B cell (primary cell): Measurements from ENCODE around the gene GIMAP8. TPM values are rescaled to one million over a fixed set of nuclear protein-coding genes. Genes with fewer than 3 reads are reported as not detected.

Experiments used
- ATAC-seq: fragments of 200-7000 bp; cut with Tn5 transposase; one replicate; pipeline ENCODE4 v1.10.0; 2021; ENCODE audit warnings: low read depth, mild to moderate bottlenecking, moderate number of reproducible peaks, moderate library complexity
- CTCF ChIA-PET: fragments of 350-600 bp; sonication (Branson Sonifier 250); formaldehyde crosslinking; loops from one replicate; lab custom pipeline; 2021; ENCODE audit warnings: antibody characterized with exemption, inconsistent platforms; lab: Charles Lee
- POLR2A ChIA-PET: fragments of 350-600 bp; sonication (Branson Sonifier 250); formaldehyde crosslinking; loops from one replicate; lab custom pipeline; 2021; ENCODE audit warnings: antibody characterized with exemption; lab: Charles Lee
- DNase-seq: peaks from one replicate; pipeline ENCODE4 v3.0.0; 2013
- H2AFZ ChIP-seq: 2 replicates; pipeline ENCODE4 v1.6.1; 2012; ENCODE audit warnings: mild to moderate bottlenecking, low read depth, low read length; ENCODE audit not compliant: insufficient read depth, poor library complexity, severe bottlenecking
- H3K27ac ChIP-seq, 2 donors: 1 replicate in 1 of 2; 2 replicates in 1 of 2; pipeline ENCODE4 v1.5.1; 2012 to 2013; ENCODE audit warnings: low read length in 2 of 2, mild to moderate bottlenecking in 2 of 2, moderate library complexity in 1 of 2
- H3K27me3 ChIP-seq, 4 experiments: fragments of 200-600 bp in 1 of 4; sonication (generic) in 1 of 4; replicated peaks in 1 of 4; 1 replicate in 2 of 4; 2 replicates in 2 of 4; pipeline versions ENCODE4 v1.6.1 to v1.7.0; 2013 to 2016; ENCODE audit warnings: low read length in 3 of 4, mild to moderate bottlenecking in 2 of 4, mixed read lengths in 1 of 4, moderate library complexity in 1 of 4; ENCODE audit not compliant: insufficient read depth in 4 of 4, control insufficient read depth in 3 of 4; ENCODE audit errors: control extremely low read depth in 1 of 4
- H3K36me3 ChIP-seq, 2 experiments: replicated peaks in 1 of 2; 1 replicate in 1 of 2; 2 replicates in 1 of 2; pipeline versions ENCODE4 v1.6.1 to v1.7.1; 2013; ENCODE audit warnings: low read length in 1 of 2; ENCODE audit not compliant: insufficient read depth in 2 of 2, control insufficient read depth in 1 of 2; ENCODE audit errors: control extremely low read depth in 1 of 2, extremely low read depth in 1 of 2
- H3K4me1 ChIP-seq, 2 donors: fragments of 200-600 bp in 1 of 2; sonication (generic) in 1 of 2; 1 replicate in 1 of 2; 2 replicates in 1 of 2; pipeline versions ENCODE4 v1.5.1 to v1.6.1; 2013 to 2017; ENCODE audit warnings: low read length in 2 of 2; ENCODE audit not compliant: control insufficient read depth in 2 of 2, insufficient read depth in 2 of 2
- H3K4me2 ChIP-seq: replicated peaks from 2 replicates; pipeline ENCODE3; 2012; ENCODE audit warnings: mild to moderate bottlenecking, low read depth, low read length; ENCODE audit not compliant: poor library complexity, severe bottlenecking
- H3K4me3 ChIP-seq, 5 experiments: fragments of 200-600 bp in 1 of 5; sonication (generic) in 1 of 5; 1 replicate in 3 of 5; 2 replicates in 2 of 5; pipeline versions ENCODE4 v1.5.1 to v1.7.0; 2011 to 2016; ENCODE audit warnings: low read length in 4 of 5, mild to moderate bottlenecking in 4 of 5, low read depth in 2 of 5, control low read depth in 1 of 5, moderate library complexity in 1 of 5; ENCODE audit not compliant: insufficient read depth in 1 of 5; ENCODE audit errors: control extremely low read depth in 1 of 5, extremely low read depth in 1 of 5
- H3K79me2 ChIP-seq: fragments of 200-600 bp; sonication (generic); one replicate; pipeline ENCODE4 v1.6.0; 2016; ENCODE audit warnings: low read length; ENCODE audit not compliant: control insufficient read depth, insufficient read depth
- H3K9ac ChIP-seq: fragments of 200-600 bp; sonication (generic); 2 replicates; pipeline ENCODE4 v1.6.1; 2017; ENCODE audit warnings: mild to moderate bottlenecking, low read length, moderate library complexity
- H3K9me3 ChIP-seq, 3 donors: one replicate each; pipeline versions ENCODE4 v1.6.1 to v1.7.1; 2013; ENCODE audit warnings: low read length in 2 of 3; ENCODE audit not compliant: control insufficient read depth in 2 of 3, insufficient read depth in 1 of 3; ENCODE audit errors: control extremely low read depth in 1 of 3
- H4K20me1 ChIP-seq: 2 replicates; pipeline ENCODE4 v1.6.0; 2012; ENCODE audit warnings: mild to moderate bottlenecking, low read length; ENCODE audit not compliant: insufficient read depth, control insufficient read depth, poor library complexity, severe bottlenecking
- H3K27ac Mint-ChIP-seq: one replicate; pipeline ENCODE4 v1.8.0; 2021; ENCODE audit warnings: mixed read lengths
- H3K27me3 Mint-ChIP-seq: one replicate; pipeline ENCODE4 v1.8.0; 2021; ENCODE audit warnings: mixed read lengths
- H3K4me1 Mint-ChIP-seq: one replicate; pipeline ENCODE4 v1.8.0; 2021; ENCODE audit warnings: mixed read lengths
- H3K4me3 Mint-ChIP-seq: one replicate; pipeline ENCODE4 v1.8.0; 2021; ENCODE audit warnings: mixed read lengths
- H3K9me3 Mint-ChIP-seq: one replicate; pipeline ENCODE4 v1.8.0; 2022; ENCODE audit warnings: mixed read lengths; ENCODE audit not compliant: insufficient read depth
- CTCF ChIP-seq: fragments of 200-600 bp; IDR thresholded peaks from one replicate; pipeline ENCODE4 v1.8.0; 2022; ENCODE audit warnings: antibody characterized with exemption, mild to moderate bottlenecking
- EZH2 ChIP-seq: IDR thresholded peaks from 2 replicates; pipeline ENCODE4 v1.6.1; 2012; ENCODE audit warnings: borderline replicate concordance, low read depth, mild to moderate bottlenecking, moderate library complexity, low read length; ENCODE audit not compliant: insufficient read depth, poor library complexity, severe bottlenecking
- WGBS: methylation state at CpG from one replicate; pipeline ENCODE4 v1.1.5; 2013; ENCODE audit warnings: missing lambda C conversion rate; ENCODE audit not compliant: insufficient coverage; 5-methylcytosine and 5-hydroxymethylcytosine counted together
- intact Hi-C: fragments of 100-400 bp; cut with micrococcal nuclease; formaldehyde crosslinking; loops from one replicate; pipeline ENCODE4 v1.10.0; 2022
- polyA plus RNA-seq: library from polyadenylated mRNA; depleted of rRNA; stranded (reverse); fragments of >200 nt; gene quantifications from 2 replicates; pipeline ENCODE4 v1.2.3, GENCODE V29; 2012
- total RNA-seq, 2 donors: library from RNA; stranded (reverse); fragments of 120-200 nt in 1 of 2; gene quantifications; 1 replicate in 1 of 2; 2 replicates in 1 of 2; pipeline versions ENCODE4 v1.2.3 to v1.2.4, GENCODE V29; 2013 to 2022

GIMAP8 gene
- total and polyA plus RNA-seq, 2 donors (not counting 1 experiment from before 2014, with no cell fraction given), result 0.34 to 0.47 TPM

- peaks cover 29 to 34% of the 10 kb centered on the region in 2 donors for H3K4me1 ChIP-seq
- H3K27ac ChIP-seq, result no peak overlapping the region
- no peaks in the 10 kb centered on the region for H4K20me1 ChIP-seq
- H3K36me3 ChIP-seq, result no peaks in the 10 kb centered on the region
- H3K27me3 ChIP-seq, result peaks cover 0 to 39% (median 6%) of the 10 kb centered on the region in 4 experiments
- no peak for TF ChIP-seq CTCF
- TF ChIP-seq EZH2, result no peak
- no peak for ATAC-seq
- CTCF ChIA-PET, result interaction anchor here (0.6 to 4.7 kb wide), 7 partner anchors 13 to 1216 kb away, joined by 3 to 33 read pairs (median 3); no protein-coding TSS in a partner anchor
- DNase-seq, result no peak
- peaks cover 2% of the 10 kb centered on the region for H3K9me3 Mint-ChIP-seq
- H3K79me2 ChIP-seq, result no peaks in the 10 kb centered on the region
- H3K4me1 Mint-ChIP-seq, result peaks cover 39% of the 10 kb centered on the region
- peak overlapping the region; percentile 49 for H2AFZ ChIP-seq
- POLR2A ChIA-PET, result no interaction called here
- H3K4me3 Mint-ChIP-seq, result peak overlapping the region; percentile 90
- H3K9ac ChIP-seq, result peak overlapping the region; percentile 39
- H3K9me3 ChIP-seq, result peaks cover 0 to 2% (median 0%) of the 10 kb centered on the region in 3 donors
- WGBS, result 25% methylated on average over 7 of the region's 8 CpGs
- H3K4me3 ChIP-seq, result peak overlapping the region; percentile 7 to 63 (median 45)
- H3K27ac Mint-ChIP-seq, result no peak overlapping the region
- intact Hi-C loops, result no loop called here
- peaks cover 31% of the 10 kb centered on the region for H3K27me3 Mint-ChIP-seq
- H3K4me2 ChIP-seq, result peak overlapping the region; percentile 67
These were observed 1.5 kb downstream of the GIMAP8 start for GRCh38 chr7:150451833-150452461.

DNA sequence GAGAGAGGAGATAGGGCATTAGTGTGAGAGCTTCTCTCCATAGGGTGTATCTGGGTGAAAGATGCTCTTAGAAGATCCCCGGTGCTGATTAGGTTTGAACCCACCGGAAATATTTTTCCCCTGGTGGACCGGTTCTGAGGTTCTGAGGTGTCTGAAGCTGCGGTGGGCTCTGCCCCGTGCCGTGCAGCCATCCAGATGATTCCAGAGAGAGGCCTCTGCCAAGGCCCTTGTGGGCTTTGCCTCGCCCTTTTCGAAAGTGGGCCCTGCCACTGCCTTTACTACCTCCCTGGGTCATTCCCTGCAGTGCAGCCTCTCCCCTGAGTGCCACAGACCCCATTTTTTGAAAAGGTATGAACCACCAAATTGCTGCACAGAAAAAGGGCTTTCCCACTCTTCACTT, 2.8 kb downstream of the GIMAP8 start:
- no peak overlapping the region for H3K27ac Mint-ChIP-seq
- no peak overlapping the region for H3K9ac ChIP-seq
- no peak for TF ChIP-seq CTCF
- no peak for TF ChIP-seq EZH2
- no peaks in the 10 kb centered on the region for H3K36me3 ChIP-seq
- H3K79me2 ChIP-seq, result no peaks in the 10 kb centered on the region
- POLR2A ChIA-PET, result no interaction called here
- no peak overlapping the region for H3K27ac ChIP-seq
- H3K4me1 Mint-ChIP-seq, result peaks cover 37% of the 10 kb centered on the region
- H3K9me3 Mint-ChIP-seq, result peaks cover 2% of the 10 kb centered on the region
- H3K27me3 ChIP-seq, result peaks cover 0 to 39% (median 6%) of the 10 kb centered on the region in 4 experiments
- peaks cover 0 to 5% (median 0%) of the 10 kb centered on the region in 3 donors for H3K9me3 ChIP-seq
- DNase-seq, result no peak
- ATAC-seq, result no peak
- WGBS, result 90% methylated on average over 8 of the region's 8 CpGs
- peaks cover 34% of the 10 kb centered on the region for H3K27me3 Mint-ChIP-seq
- CTCF ChIA-PET, result no interaction called here
- H4K20me1 ChIP-seq, result no peaks in the 10 kb centered on the region
- no peak overlapping the region for H2AFZ ChIP-seq
- H3K4me1 ChIP-seq, result peaks cover 29 to 34% of the 10 kb centered on the region in 2 donors
- H3K4me2 ChIP-seq, result no peak overlapping the region
- H3K4me3 Mint-ChIP-seq, result no peak overlapping the region
- H3K4me3 ChIP-seq, result no peak overlapping the region
- intact Hi-C loops, result no loop called here
